ENCODE data around the gene PRR5L. TPM values are rescaled to one million over a fixed set of nuclear protein-coding genes. Genes with fewer than 3 reads are reported as not detected.

The PRR5L gene
- polyA plus RNA-seq, 1 donor (not counting 4 experiments of a cell fraction or from before 2014, with no cell fraction given) = 20.1 TPM

DNA sequence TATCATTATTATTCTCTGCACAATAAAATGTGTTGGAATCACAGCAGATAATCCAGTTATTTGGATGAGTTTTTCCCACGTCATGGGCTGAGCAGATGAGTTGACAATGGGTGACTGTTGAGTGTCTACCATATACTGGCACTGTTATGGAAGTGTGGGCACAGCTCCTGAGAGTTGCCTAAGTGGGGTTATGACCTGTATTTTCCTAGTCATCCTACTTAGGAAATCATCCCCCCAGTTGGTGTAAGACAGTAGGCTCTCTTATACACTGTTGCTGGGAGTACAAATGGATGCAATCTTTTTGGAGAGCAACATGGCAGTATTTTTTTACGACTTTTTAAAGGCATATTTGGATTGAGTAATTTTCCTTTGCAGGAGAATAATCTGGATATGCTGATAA lies 147.6 kb downstream of the PRR5L start:
- H3K9me1 ChIP-seq (ENCODE audit: control insufficient read depth, extremely low read depth, insufficient read depth, low read length) = no peaks in the 10 kb centered on the region
- FAIRE-seq = no peak
- no peak overlapping the region for H3K4me2 ChIP-seq (ENCODE audit: control insufficient read depth, extremely low read depth, insufficient read depth, low read depth, low read length)
- H3K9me3 ChIP-seq (ENCODE audit: control insufficient read depth, low read depth, low read length) = no peaks in the 10 kb centered on the region
- no peak overlapping the region for H3K4me3 ChIP-seq (ENCODE audit: control insufficient read depth in 2 of 3, extremely low read depth in 1 of 3, insufficient read depth in 2 of 3, low read depth in 1 of 3, low read length in 3 of 3)
- peaks cover 12% of the 10 kb centered on the region for H3K4me1 ChIP-seq (ENCODE audit: control insufficient read depth, extremely low read depth, insufficient read depth, low read length)
- DNase-seq (ENCODE audit: low read depth, low spot score) = no peak
- H3K27me3 ChIP-seq (ENCODE audit: control insufficient read depth, extremely low read depth, insufficient read depth, low read length) = no peaks in the 10 kb centered on the region
- H4K20me1 ChIP-seq (ENCODE audit: control insufficient read depth, extremely low read depth, insufficient read depth, low read length) = no peaks in the 10 kb centered on the region
- dilution Hi-C loops (cut with MboI; ENCODE audit: extremely low pct_ligation_motif_present, low sequenced_read_pairs) = no loop called here
- TF ChIP-seq, protein P1, sequence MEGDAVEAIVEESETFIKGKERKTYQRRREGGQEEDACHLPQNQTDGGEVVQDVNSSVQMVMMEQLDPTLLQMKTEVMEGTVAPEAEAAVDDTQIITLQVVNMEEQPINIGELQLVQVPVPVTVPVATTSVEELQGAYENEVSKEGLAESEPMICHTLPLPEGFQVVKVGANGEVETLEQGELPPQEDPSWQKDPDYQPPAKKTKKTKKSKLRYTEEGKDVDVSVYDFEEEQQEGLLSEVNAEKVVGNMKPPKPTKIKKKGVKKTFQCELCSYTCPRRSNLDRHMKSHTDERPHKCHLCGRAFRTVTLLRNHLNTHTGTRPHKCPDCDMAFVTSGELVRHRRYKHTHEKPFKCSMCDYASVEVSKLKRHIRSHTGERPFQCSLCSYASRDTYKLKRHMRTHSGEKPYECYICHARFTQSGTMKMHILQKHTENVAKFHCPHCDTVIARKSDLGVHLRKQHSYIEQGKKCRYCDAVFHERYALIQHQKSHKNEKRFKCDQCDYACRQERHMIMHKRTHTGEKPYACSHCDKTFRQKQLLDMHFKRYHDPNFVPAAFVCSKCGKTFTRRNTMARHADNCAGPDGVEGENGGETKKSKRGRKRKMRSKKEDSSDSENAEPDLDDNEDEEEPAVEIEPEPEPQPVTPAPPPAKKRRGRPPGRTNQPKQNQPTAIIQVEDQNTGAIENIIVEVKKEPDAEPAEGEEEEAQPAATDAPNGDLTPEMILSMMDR (optimal IDR thresholded peaks at IDR 0.05 in 1 of 3, IDR thresholded peaks at IDR 0.05 in 1 of 3, conservative IDR thresholded peaks at IDR 0.05 in 1 of 3; ENCODE audit: extremely low read depth in 1 of 3, insufficient read depth in 2 of 3, low read length in 3 of 3) = no peak
- no peak for TF ChIP-seq EZH2 (IDR thresholded peaks at IDR 0.05; ENCODE audit: low read length)
- no peak overlapping the region for H3K9ac ChIP-seq (ENCODE audit: control insufficient read depth, extremely low read depth, insufficient read depth, low read length)
- no peaks in the 10 kb centered on the region for H3K79me2 ChIP-seq (ENCODE audit: control insufficient read depth, insufficient read depth, low read length)
- H3K36me3 ChIP-seq (ENCODE audit: control insufficient read depth in 2 of 2, extremely low read depth in 1 of 2, insufficient read depth in 2 of 2, low read length in 2 of 2) = peaks cover 17 to 21% of the 10 kb centered on the region in 2 experiments
- no peak overlapping the region for H2AFZ ChIP-seq (ENCODE audit: control insufficient read depth, low read length)
- H3K27ac ChIP-seq (ENCODE audit: control insufficient read depth, insufficient read depth, low read length) = no peak overlapping the region

DNA sequence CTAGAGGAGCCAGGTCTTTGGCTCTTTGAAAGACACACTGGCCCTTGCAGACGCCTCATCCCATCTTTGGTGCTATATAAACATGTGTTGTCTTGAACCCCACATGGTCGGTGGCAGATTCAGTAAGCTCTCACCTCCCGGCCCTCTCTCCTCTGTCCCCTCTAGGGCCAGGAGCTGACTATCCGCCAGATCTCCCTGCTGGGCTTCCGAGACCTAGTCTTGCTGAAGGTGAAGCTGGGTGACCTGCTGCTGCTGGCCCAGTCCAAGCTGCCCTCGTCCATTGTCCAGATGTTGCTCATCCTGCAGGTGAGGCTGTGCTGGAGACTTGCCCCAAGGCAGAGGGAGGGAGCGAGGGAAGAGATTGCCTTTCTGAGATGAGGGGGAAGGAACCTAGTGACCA lies 150.0 kb downstream of the PRR5L start:
- H3K36me3 ChIP-seq (ENCODE audit: control insufficient read depth in 2 of 2, extremely low read depth in 1 of 2, insufficient read depth in 2 of 2, low read length in 2 of 2) = peaks cover 17 to 23% of the 10 kb centered on the region in 2 experiments
- H3K9ac ChIP-seq (ENCODE audit: control insufficient read depth, extremely low read depth, insufficient read depth, low read length) = no peak overlapping the region
- DNase-seq (ENCODE audit: low read depth, low spot score) (no peak), FAIRE-seq (no peak)
- H3K27me3 ChIP-seq (ENCODE audit: control insufficient read depth, extremely low read depth, insufficient read depth, low read length) = no peaks in the 10 kb centered on the region
- H4K20me1 ChIP-seq (ENCODE audit: control insufficient read depth, extremely low read depth, insufficient read depth, low read length) = no peaks in the 10 kb centered on the region
- H3K27ac ChIP-seq (ENCODE audit: control insufficient read depth, insufficient read depth, low read length) = no peak overlapping the region
- dilution Hi-C loops (cut with MboI; ENCODE audit: extremely low pct_ligation_motif_present, low sequenced_read_pairs) = no loop called here
- no peaks in the 10 kb centered on the region for H3K9me3 ChIP-seq (ENCODE audit: control insufficient read depth, low read depth, low read length)
- H3K9me1 ChIP-seq (ENCODE audit: control insufficient read depth, extremely low read depth, insufficient read depth, low read length) = no peaks in the 10 kb centered on the region
- no peak overlapping the region for H2AFZ ChIP-seq (ENCODE audit: control insufficient read depth, low read length)
- no peak for TF ChIP-seq EZH2 (IDR thresholded peaks at IDR 0.05; ENCODE audit: low read length)
- TF ChIP-seq, protein P1 (optimal IDR thresholded peaks at IDR 0.05 in 1 of 3, IDR thresholded peaks at IDR 0.05 in 1 of 3, conservative IDR thresholded peaks at IDR 0.05 in 1 of 3; ENCODE audit: extremely low read depth in 1 of 3, insufficient read depth in 2 of 3, low read length in 3 of 3) = no peak
- H3K4me3 ChIP-seq (ENCODE audit: control insufficient read depth in 2 of 3, extremely low read depth in 1 of 3, insufficient read depth in 2 of 3, low read depth in 1 of 3, low read length in 3 of 3) = no peak overlapping the region
- peaks cover 12% of the 10 kb centered on the region for H3K4me1 ChIP-seq (ENCODE audit: control insufficient read depth, extremely low read depth, insufficient read depth, low read length)
- no peak overlapping the region for H3K4me2 ChIP-seq (ENCODE audit: control insufficient read depth, extremely low read depth, insufficient read depth, low read depth, low read length)
- H3K79me2 ChIP-seq (ENCODE audit: control insufficient read depth, insufficient read depth, low read length) = no peaks in the 10 kb centered on the region
